IPS-20b (cell line): ENCODE measurements around the gene UBE3B.

Source experiments
- H3K27ac ChIP-seq: one replicate; pipeline ENCODE4 v1.5.1; 2013; ENCODE audit warnings: low read length
- H3K27me3 ChIP-seq: 2 replicates; pipeline ENCODE4 v1.6.1; 2013; ENCODE audit warnings: mild to moderate bottlenecking, low read length, inconsistent platforms; ENCODE audit not compliant: insufficient read depth
- H3K36me3 ChIP-seq: 2 replicates; pipeline ENCODE4 v1.6.1; 2013; ENCODE audit warnings: low read depth, mild to moderate bottlenecking, inconsistent platforms, low read length, moderate library complexity; ENCODE audit not compliant: insufficient read depth
- H3K4me1 ChIP-seq: 2 replicates; pipeline ENCODE4 v1.6.1; 2013; ENCODE audit warnings: mild to moderate bottlenecking, control low read depth, inconsistent platforms, low read length, moderate library complexity; ENCODE audit not compliant: insufficient read depth
- H3K4me3 ChIP-seq: 2 replicates; pipeline ENCODE4 v1.5.1; 2013; ENCODE audit warnings: mild to moderate bottlenecking, low read length, inconsistent platforms
- H3K9ac ChIP-seq: 2 replicates; pipeline ENCODE4 v1.6.1; 2013; ENCODE audit warnings: low read depth, mild to moderate bottlenecking, inconsistent platforms, low read length, moderate library complexity
- H3K9me3 ChIP-seq: 2 replicates; pipeline ENCODE4 v1.6.1; 2013; ENCODE audit warnings: mild to moderate bottlenecking, low read depth, low read length, inconsistent platforms; ENCODE audit not compliant: insufficient read depth

Gene UBE3B

DNA sequence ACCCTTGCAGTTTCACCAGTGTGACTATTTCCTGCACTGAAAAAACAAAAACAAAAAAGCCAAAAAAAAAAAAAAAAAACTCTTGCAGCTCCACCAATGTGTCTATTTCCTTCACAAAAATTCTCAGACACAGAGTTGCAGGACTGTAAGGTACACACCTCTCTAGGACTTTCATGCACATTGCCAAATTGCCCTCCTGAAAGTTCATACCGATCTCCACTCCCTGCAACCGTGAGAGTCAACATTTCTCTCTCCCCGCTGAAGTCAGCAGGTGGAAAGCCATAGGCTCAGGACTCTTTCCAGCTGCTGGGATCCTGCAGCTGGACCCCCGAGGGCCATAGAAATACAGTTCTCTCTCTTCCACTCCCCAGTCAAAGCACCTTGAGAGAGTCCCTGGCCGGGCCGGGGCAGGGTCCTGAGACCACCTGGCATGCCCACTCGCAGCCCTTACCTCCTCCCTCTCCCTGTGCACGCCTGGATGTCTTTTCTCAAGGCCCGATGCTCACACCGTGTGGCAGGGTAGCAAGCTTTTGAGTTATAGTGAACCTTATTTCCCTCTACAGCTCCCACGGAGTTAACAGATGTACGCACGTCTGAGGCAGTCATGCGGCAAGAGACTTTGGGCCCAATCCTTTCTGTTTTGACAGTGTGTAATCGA is 72.3 kb downstream of the UBE3B start:
- H3K9ac ChIP-seq: no peak overlapping the region
- H3K4me3 ChIP-seq: no peak overlapping the region
- H3K36me3 ChIP-seq: no peaks in the 10 kb centered on the region
- H3K9me3 ChIP-seq: no peaks in the 10 kb centered on the region
- H3K4me1 ChIP-seq: no peaks in the 10 kb centered on the region
- H3K27me3 ChIP-seq: no peaks in the 10 kb centered on the region
- H3K27ac ChIP-seq: no peak overlapping the region

DNA sequence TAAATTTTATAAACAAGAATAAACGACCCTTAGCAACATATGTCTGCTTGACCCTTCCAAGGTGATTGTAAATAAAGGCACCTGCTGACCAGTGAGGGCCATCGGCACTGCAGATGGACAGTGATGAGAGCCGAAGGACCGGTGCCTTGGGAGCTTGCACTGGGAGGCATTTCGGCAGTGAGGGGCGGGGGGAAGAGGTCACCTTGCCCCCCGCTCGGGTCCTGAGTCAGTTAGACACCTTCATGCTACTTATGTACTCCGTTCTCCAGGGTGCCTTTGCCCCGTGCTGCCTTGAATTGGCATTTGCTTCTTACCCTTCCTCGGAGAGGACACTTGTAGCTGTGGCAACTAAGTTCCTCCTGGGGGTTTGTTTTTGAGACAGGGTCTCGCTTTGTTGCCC is 72.8 kb downstream of the UBE3B start:
- H3K9ac ChIP-seq: no peak overlapping the region
- no peaks in the 10 kb centered on the region for H3K36me3 ChIP-seq
- H3K9me3 ChIP-seq: no peaks in the 10 kb centered on the region
- no peaks in the 10 kb centered on the region for H3K27me3 ChIP-seq
- no peak overlapping the region for H3K4me3 ChIP-seq
- H3K27ac ChIP-seq: no peak overlapping the region
- H3K4me1 ChIP-seq: no peaks in the 10 kb centered on the region

DNA sequence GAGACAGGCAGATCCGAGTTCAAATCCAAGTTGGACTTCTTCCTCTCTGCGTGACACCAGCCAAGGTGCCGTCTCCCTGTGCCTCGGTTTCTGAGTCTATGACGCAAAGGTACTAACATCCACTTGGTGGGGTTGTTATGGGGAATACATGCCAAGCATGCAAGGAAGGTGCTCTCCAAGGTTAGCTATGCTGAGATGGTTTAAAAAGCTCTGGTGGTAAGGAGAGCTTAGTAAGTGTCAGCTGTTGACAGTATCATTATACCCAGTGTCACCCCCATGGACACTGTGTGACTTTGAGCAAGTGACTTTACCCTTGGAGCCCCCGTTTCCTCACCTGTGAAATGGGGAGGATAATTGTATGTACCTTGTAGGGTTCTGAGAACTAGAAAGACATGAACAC is 73.7 kb downstream of the UBE3B start:
- H3K27me3 ChIP-seq: no peaks in the 10 kb centered on the region
- no peak overlapping the region for H3K4me3 ChIP-seq
- no peak overlapping the region for H3K27ac ChIP-seq
- no peaks in the 10 kb centered on the region for H3K36me3 ChIP-seq
- no peaks in the 10 kb centered on the region for H3K4me1 ChIP-seq
- no peaks in the 10 kb centered on the region for H3K9me3 ChIP-seq
- no peak overlapping the region for H3K9ac ChIP-seq

DNA sequence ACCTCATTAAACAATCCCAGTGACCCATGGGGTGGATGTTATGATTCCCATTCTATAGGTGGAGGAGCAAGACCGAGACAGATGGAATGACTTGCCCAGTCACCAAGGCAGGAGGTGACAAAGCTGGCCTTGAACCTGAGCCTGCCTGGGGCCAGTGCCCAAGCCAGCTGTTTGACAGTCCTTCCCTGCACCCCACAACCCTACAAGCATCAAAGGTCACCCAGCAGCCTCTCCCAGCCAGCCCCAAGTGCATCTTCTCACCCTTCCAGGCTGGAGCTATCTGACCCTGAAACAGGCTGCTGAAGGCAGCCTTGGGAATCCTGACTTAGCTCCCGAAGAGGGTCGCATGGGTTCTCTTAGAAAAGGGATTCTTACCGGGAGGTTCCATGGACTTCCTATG is 75.5 kb downstream of the UBE3B start:
- no peaks in the 10 kb centered on the region for H3K9me3 ChIP-seq
- H3K9ac ChIP-seq: no peak overlapping the region
- no peaks in the 10 kb centered on the region for H3K36me3 ChIP-seq
- no peak overlapping the region for H3K27ac ChIP-seq
- H3K4me3 ChIP-seq: no peak overlapping the region
- H3K27me3 ChIP-seq: no peaks in the 10 kb centered on the region
- no peaks in the 10 kb centered on the region for H3K4me1 ChIP-seq

DNA sequence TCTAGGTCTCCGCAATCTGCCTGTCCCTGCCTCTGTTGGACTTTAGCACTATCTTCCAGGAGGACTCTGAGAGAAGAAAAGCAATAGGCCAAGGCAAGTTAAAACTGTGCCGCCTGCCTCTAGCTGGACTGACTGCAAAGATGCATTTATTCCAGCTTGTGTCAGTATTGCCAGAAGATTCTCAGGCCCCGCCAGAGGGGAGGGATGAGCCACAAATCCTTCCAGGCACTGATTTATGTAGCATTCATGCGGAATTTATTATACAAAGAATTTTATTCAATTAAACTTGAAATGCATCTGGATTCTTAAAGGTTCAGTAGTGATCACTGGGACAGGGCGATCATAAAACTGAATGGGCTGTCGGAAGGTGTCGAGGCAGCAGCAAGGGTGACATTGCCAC is 76.0 kb downstream of the UBE3B start:
- no peaks in the 10 kb centered on the region for H3K36me3 ChIP-seq

DNA sequence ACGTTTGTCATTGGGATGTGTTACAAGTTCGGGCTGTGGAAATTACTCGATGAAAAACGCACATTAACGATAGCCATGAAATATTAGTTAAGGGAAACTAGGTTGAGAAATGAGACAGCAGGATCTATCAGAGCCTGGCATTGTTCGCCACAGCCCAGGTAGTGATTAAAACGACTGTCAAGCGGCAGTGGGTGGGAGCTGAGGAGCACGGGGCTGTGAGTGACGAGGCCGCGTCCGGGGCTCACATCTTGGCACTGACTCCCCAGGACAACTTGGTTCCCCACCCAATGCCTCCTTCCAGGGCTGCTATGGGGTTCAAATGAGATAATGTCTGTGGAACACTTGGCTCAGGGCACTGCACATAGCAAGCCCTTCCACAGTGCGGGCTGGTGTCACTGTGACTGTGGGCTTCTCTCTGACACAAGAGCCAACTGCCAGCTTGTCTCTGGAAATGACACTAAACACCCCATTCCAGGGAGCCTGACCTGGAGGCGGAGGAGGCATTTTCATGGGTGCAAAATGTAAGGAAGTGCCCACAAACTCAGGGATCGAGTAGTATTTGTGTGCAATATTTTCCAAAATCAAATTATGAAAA is 76.6 kb downstream of the UBE3B start:
- Histone ChIP-seq H3K9ac (no peak overlapping the region), H3K4me3 (no peak overlapping the region), H3K9me3 (no peaks in the 10 kb centered on the region), H3K27me3 (no peaks in the 10 kb centered on the region), H3K36me3 (no peaks in the 10 kb centered on the region), H3K27ac (no peak overlapping the region), H3K4me1 (no peaks in the 10 kb centered on the region)

More for the DNA sequence above, 76.0 kb downstream of the UBE3B start:
- no peaks in the 10 kb centered on the region for H3K4me1 ChIP-seq
- H3K27ac ChIP-seq: no peak overlapping the region
- H3K9ac ChIP-seq: no peak overlapping the region
- no peaks in the 10 kb centered on the region for H3K27me3 ChIP-seq
- no peak overlapping the region for H3K4me3 ChIP-seq
- no peaks in the 10 kb centered on the region for H3K9me3 ChIP-seq

DNA sequence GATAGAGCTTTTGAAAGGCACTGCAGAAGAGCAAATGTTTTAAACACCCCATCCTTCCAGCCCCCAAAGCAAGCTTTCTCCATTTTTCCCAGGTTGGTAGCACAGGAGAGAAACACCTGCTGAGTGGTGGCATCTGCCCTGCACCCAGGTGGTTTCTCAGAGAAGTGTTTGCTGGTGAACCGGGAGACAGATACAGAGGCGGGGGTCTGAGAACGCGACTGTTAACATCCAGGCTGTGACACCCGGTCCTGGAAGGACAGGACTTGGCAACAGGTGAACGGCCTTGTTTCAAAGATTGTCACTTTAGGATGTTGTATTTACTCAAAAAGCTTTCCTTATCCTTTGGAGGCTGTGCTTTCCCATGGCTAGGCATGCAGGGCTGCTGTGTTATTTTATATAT is 77.3 kb downstream of the UBE3B start:
- Histone ChIP-seq H3K9me3 (no peaks in the 10 kb centered on the region), H3K9ac (no peak overlapping the region), H3K4me3 (no peak overlapping the region), H3K36me3 (no peaks in the 10 kb centered on the region), H3K27me3 (no peaks in the 10 kb centered on the region), H3K27ac (no peak overlapping the region), H3K4me1 (no peaks in the 10 kb centered on the region)

DNA sequence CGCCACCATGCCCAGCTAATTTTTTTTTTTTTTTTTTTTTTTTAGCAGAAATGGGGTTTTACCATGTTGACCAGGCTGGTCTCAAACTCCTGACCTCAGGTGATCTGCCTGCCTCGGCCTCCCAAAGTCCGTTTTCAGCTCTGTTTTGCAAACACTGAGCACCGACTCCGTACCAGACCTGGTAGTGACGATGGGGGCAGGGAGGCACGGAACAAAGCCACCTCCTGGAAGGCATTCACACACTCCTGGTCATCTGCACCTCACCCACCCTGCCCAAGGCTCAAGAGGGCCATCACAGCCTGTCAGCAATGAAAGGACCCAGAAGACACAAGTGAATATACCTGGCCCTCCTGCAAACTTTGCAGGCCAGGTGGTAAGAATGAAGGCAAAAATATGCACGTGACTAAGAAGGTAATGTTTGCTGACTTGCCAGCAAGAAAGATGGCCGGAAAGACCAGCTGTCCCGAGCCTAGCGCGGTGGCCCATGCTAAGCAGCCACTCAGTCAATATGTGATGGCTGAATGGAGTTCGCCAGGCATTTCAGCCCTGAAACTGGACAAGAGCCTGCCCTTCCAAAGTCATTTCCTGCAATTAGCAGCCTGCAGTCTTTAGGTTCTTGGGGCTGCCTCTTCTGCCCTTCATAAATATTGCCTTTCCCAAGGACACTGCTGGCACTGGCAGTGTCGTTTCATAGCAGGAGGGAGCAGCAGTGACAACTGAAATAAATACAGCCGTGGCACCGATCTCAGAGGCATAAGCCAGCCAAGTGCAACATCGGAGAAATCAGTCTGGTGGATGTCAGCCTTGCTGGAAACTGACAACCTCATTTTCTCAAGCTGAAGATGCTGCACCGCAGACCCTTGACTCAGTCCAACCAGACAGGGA is 78.2 kb downstream of the UBE3B start:
- H3K36me3 ChIP-seq: no peaks in the 10 kb centered on the region
- H3K4me1 ChIP-seq: no peaks in the 10 kb centered on the region
- H3K4me3 ChIP-seq: no peak overlapping the region
- no peaks in the 10 kb centered on the region for H3K27me3 ChIP-seq
- no peak overlapping the region for H3K9ac ChIP-seq
- no peaks in the 10 kb centered on the region for H3K9me3 ChIP-seq
- H3K27ac ChIP-seq: no peak overlapping the region

DNA sequence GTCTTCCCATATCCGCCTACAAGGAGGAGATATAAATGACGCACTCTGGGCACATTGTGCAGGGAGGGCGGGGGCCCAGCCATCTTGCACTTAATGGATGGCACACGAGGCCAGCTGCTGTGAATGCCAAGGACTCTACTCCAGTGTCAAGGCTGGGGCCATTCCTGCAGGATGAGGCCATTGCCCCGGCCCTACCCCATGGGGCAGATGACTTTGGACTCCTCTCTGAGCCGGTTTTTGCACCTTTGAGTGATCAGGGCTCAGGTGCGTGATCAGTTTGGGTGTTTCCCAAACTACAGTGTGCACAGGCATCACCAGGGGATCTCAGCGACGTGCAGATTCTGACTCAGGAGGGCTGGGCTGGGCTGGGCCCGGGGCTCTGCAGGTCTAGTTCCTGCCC is 79.8 kb downstream of the UBE3B start:
- H3K27ac ChIP-seq: no peak overlapping the region
- H3K4me1 ChIP-seq: no peaks in the 10 kb centered on the region
- H3K9me3 ChIP-seq: no peaks in the 10 kb centered on the region
- no peak overlapping the region for H3K4me3 ChIP-seq
- H3K27me3 ChIP-seq: no peaks in the 10 kb centered on the region
- H3K36me3 ChIP-seq: no peaks in the 10 kb centered on the region
- H3K9ac ChIP-seq: no peak overlapping the region

DNA sequence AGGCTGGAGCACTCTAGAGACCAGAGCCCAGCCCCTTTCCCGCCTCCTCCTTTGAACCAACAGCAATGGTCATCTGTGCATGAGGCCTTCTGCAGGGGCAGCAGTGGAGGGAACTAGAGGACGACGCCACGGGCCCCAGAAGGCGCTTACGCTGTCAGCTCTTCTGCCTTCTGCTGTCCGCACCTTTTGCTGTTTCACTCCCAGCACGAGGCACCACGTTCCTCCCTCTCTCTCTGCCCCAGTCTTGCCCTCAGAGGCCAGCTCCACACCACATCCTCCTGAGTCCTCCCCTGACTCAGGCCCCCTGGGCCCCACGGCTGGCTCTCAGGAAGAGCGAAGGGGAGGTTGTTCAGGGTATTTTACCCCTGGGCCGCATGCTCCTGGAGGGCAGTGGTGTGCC is 80.4 kb downstream of the UBE3B start:
- H3K36me3 ChIP-seq: peaks cover 2% of the 10 kb centered on the region; the same call in 1 of the 2 replicates
- H3K4me3 ChIP-seq: no peak overlapping the region
- H3K9ac ChIP-seq: no peak overlapping the region
- H3K9me3 ChIP-seq: no peaks in the 10 kb centered on the region
- H3K27ac ChIP-seq: no peak overlapping the region
- no peaks in the 10 kb centered on the region for H3K27me3 ChIP-seq
- no peaks in the 10 kb centered on the region for H3K4me1 ChIP-seq

DNA sequence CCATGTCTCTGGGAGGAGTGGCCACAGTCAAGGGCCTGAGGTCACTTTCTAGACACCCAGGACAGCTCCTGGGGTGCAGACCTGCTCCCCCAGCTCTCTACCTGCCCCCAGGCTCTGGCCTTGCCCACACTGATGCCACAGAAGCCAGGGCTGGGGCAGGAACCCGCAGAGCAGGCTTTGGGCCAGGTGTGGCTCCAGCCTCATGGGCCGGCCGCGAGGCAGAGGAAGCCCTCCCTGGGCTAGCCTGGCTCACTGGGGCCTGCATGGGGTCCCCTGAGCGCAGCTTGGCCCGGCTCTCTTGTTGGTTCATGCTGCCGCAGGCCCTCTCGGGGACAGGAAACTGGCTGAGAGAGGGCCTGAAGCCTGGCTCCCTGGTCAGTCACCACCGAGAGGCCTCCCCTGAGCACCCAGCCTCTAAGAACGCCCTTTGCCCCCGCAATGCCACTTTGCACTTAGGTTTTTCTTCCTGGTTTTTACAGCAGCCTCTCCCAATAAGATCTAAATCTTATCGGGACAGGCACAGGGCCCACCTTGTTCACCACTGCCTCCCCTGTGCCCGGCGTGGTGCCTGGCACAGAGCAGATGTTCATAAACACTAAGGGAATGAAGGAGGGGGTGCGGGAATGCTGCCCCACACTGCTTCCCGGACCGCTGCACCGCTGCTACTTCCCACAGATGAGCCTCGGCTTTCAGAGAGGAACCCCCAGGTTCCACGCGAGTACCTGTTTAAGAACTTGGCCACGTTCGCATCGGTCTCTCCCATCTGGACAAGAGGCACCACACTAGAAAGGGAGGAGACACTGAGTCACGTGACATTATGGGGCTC is 81.2 kb downstream of the UBE3B start:
- no peaks in the 10 kb centered on the region for H3K9me3 ChIP-seq
- H3K9ac ChIP-seq: no peak overlapping the region
- no peaks in the 10 kb centered on the region for H3K27me3 ChIP-seq
- no peaks in the 10 kb centered on the region for H3K4me1 ChIP-seq
- H3K4me3 ChIP-seq: no peak overlapping the region
- H3K27ac ChIP-seq: no peak overlapping the region
- peaks cover 9% of the 10 kb centered on the region; the same call in 1 of the 2 replicates for H3K36me3 ChIP-seq
